ENCODE results near the gene DNAAF9. TPM values are rescaled to one million over a fixed set of nuclear protein-coding genes. Genes with fewer than 3 reads are reported as not detected.

The DNAAF9 gene
- total RNA-seq, 1 donor from 2014 or later = 6.3 TPM

DNA sequence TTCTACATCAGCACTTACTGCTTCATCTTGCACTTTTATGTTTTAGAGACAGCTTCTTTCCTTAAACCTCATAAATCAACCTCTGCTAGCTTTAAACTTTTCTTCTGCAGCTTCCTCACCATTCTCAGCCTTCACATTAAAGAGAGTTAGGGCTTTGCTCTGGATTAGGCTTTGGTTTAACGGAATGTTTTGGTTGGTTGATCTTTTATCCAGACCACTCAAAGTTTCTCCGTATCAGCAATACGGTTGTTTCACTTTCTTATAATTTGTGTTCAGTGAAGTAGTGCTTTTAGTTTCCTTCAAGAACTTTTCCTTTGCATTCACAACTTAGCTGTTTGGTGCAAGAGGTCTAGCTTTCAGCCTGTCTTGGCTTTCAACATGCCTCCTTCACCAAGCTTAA is 40.4 kb downstream of the DNAAF9 start:
- no peak for ATAC-seq

DNA sequence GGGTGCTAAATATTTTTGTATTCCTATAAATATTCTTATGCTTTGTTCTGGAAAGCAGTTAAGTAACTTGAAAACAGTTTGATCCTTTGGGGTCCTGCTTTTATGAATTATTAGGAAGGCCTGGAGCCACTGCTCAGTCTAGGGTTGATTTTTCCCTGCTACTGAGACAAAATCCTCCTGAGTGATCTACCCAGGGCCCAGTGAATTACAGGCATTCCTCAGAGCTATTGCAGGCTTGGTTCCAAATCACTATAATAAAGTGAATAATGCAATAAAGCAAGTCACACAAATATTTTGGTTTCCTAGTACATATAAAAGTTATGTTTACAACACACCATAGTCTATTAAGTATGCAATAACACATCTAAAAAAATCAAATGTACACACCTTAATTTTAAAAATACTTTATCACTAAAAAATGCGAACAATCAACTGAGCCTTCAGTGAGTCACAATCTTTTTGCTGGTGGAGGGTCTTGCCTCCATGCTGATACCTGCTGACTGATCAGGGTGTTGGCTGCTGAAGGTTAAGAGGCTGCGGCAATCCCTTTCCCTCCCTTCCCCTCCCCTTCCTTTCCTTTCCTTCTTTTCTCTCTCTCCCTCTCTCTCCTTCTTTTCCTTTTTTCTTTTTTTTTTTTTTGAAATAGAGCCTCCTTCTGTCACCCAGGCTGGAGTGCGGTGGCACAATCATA is 43.0 kb downstream of the DNAAF9 start:
- no peak for ATAC-seq

DNA sequence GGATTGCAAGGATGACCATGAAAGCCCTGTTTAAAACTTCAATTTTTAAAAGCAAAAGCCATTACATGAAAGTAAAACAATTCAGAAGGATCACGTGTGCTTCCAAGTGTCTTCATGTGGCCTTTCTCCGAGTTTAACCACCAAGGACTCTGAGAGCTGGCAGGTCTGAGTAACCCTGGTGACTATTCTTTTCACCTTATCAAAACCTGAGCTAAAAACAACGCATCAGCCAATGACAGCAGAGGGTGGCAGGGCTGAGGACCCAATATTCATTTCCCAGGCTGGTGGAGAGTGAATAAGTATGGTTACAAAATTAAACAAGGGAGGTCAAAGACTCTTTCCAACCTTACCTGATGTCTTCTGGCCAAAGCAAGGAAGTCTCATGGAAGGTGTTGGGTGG is 46.7 kb downstream of the DNAAF9 start:
- no peak for ATAC-seq

DNA sequence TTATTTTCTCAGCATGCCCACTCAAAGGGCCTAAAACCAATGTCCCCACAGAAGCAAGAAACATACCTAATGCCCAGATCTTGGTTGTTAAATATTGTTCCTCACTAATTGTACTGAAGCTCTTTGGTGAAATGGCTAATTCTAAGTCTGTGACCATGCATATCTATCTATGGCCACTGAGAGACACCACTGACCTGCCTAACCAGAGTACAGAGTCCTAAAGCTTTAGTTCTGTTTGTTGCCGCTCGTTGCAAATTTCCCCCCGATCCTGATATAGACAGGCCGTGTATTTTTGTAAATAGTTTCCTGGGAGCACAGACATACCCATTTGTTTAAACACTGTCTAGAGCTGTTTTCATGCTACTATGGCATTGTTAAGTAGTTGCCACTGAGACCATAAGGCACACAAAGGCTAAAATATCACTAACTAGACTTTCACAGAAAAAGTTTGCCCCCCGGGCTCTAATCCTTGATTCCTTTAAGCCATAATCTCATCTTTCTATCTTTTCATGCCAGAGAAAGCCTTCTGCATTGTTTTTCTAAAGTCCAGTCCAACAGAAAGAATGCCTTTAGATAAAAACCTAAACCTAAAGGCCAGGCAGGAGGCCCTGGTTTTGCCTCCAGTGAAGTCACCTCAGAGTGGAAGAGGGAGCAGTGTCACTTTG is 48.7 kb downstream of the DNAAF9 start:
- no peak for ATAC-seq

Other genes with a start within 250 kb of the DNAAF9 start
- 7.6 TPM for gene FASTKD5, start 247.8 kb downstream of the DNAAF9 start, total RNA-seq
- gene UBOX5, start 247.8 kb downstream of the DNAAF9 start, total RNA-seq = 3.7 TPM
- gene LZTS3, start 234.1 kb downstream of the DNAAF9 start, total RNA-seq = 1.3 TPM
- 47.8 TPM for gene DDRGK1, start 203.0 kb downstream of the DNAAF9 start, total RNA-seq
- 60.6 TPM for gene ITPA, start 198.2 kb downstream of the DNAAF9 start, total RNA-seq
- gene SLC4A11, start 168.5 kb downstream of the DNAAF9 start, total RNA-seq = 20.0 TPM
- 14.7 TPM for gene ATRN, start 63.3 kb upstream of the DNAAF9 start, total RNA-seq

Measured in esophagus mucosa (tissue), 1 donor.